A673 (cell line): ENCODE data around the gene FADS3. TPM values are rescaled to one million over a fixed set of nuclear protein-coding genes. Genes with fewer than 3 reads are reported as not detected.

Source experiments
- BruUV-seq: library from RNA; stranded (reverse); fragments of 400-500 nt; replicated peaks from 2 replicates; lab custom pipeline; 2021; lab: Mats Ljungman, UMichigan
- CTCF ChIA-PET: fragments of 300-600 bp; sonication (Branson Sonifier 250); formaldehyde crosslinking; loops from one replicate; lab custom pipeline; 2022; ENCODE audit warnings: antibody characterized with exemption; lab: Charles Lee
- POLR2A ChIA-PET: fragments of 300-600 bp; sonication (Branson Sonifier 250); formaldehyde crosslinking; loops from one replicate; lab custom pipeline; 2022; ENCODE audit warnings: antibody characterized with exemption; ENCODE audit not compliant: low non-redundant PET; lab: Charles Lee
- DNase-seq: peaks from one replicate; pipeline ENCODE4 v3.0.0-alpha.2; 2015; ENCODE audit warnings: low spot score
- H3K27ac ChIP-seq: fragments of 200-600 bp; sonication (generic); 2 replicates; pipeline ENCODE4 v1.5.1; 2016; ENCODE audit warnings: mixed run types, low read depth, mild to moderate bottlenecking, mixed read lengths, antibody characterized with exemption, low read length; ENCODE audit not compliant: poor library complexity, severe bottlenecking
- H3K27me3 ChIP-seq: fragments of 200-600 bp; sonication (generic); replicated peaks from 2 replicates; pipeline ENCODE4 v1.6.1; 2017; ENCODE audit warnings: mixed run types, low read depth, mild to moderate bottlenecking, mixed read lengths, antibody characterized with exemption, low read length; ENCODE audit not compliant: insufficient read depth, poor library complexity
- H3K36me3 ChIP-seq: fragments of 200-600 bp; sonication (generic); 2 replicates; pipeline ENCODE4 v1.6.1; 2016; ENCODE audit warnings: mixed run types, mild to moderate bottlenecking, mixed read lengths, antibody characterized with exemption, low read length; ENCODE audit not compliant: insufficient read depth, poor library complexity, severe bottlenecking
- H3K4me1 ChIP-seq: fragments of 200-600 bp; sonication (generic); 2 replicates; pipeline ENCODE4 v1.6.1; 2017; ENCODE audit warnings: mixed run types, mild to moderate bottlenecking, mixed read lengths, antibody characterized with exemption, low read length; ENCODE audit not compliant: insufficient read depth, poor library complexity, severe bottlenecking
- H3K4me3 ChIP-seq: fragments of 200-600 bp; sonication (generic); 2 replicates; pipeline ENCODE4 v1.5.1; 2016; ENCODE audit warnings: low read depth, mixed run types, mild to moderate bottlenecking, mixed read lengths, low read length; ENCODE audit not compliant: poor library complexity, severe bottlenecking
- H3K9me3 ChIP-seq: fragments of 200-600 bp; sonication (generic); 2 replicates; pipeline ENCODE4 v1.6.1; 2016; ENCODE audit warnings: mixed run types, low read depth, mild to moderate bottlenecking, mixed read lengths, antibody characterized with exemption, low read length; ENCODE audit not compliant: poor library complexity, severe bottlenecking
- CTCF ChIP-seq: fragments of 300-800, 200-600 bp; sonication (generic); conservative IDR thresholded peaks from 2 replicates; pipeline ENCODE4 v1.5.1; 2017; ENCODE audit warnings: low read depth, mild to moderate bottlenecking, antibody characterized with exemption, low read length, moderate library complexity, mixed read lengths
- EZH2 ChIP-seq: fragments of 200-600 bp; sonication (generic); IDR thresholded peaks from 2 replicates; pipeline ENCODE4 v1.6.1; 2017; ENCODE audit warnings: borderline replicate concordance, low read depth, mild to moderate bottlenecking, mixed read lengths, antibody characterized with exemption, low read length; ENCODE audit not compliant: poor library complexity, severe bottlenecking
- intact Hi-C: fragments of 100-400 bp; cut with micrococcal nuclease; formaldehyde crosslinking; loops from one replicate; pipeline ENCODE4 v1.10.0; 2022; ENCODE audit not compliant: unreplicated experiment
- total RNA-seq: library from RNA; stranded (reverse); gene quantifications from 2 replicates; pipeline ENCODE4 v1.2.3, GENCODE V29; 2021

The FADS3 gene
- total RNA-seq, 1 experiment from 2014 or later, result 23.3 TPM

- ChIA-PET POLR2A (no interaction called here), CTCF (no interaction called here)
- DNase-seq, result no peak
- BruUV-seq, result no TSS peak
- TF ChIP-seq EZH2 (no peak), CTCF (no peak)
- H3K27me3 ChIP-seq, result no peaks in the 10 kb centered on the region
- peaks cover 4% of the 10 kb centered on the region for H3K36me3 ChIP-seq
- no peak overlapping the region for H3K27ac ChIP-seq
- H3K4me1 ChIP-seq, result no peaks in the 10 kb centered on the region
- intact Hi-C loops, result no loop called here
- no peak overlapping the region for H3K4me3 ChIP-seq
- no peaks in the 10 kb centered on the region for H3K9me3 ChIP-seq
Measured at GRCh38 chr11:61911128-61911700, 19.9 kb upstream of the FADS3 start.

GRCh38 chr11:61910187-61911127 is 19.1 kb upstream of the FADS3 start:
- BruUV-seq, result no TSS peak
- Histone ChIP-seq H3K4me3 (no peak overlapping the region), H3K4me1 (no peaks in the 10 kb centered on the region), H3K27ac (no peak overlapping the region), H3K27me3 (no peaks in the 10 kb centered on the region), H3K36me3 (peaks cover 5% of the 10 kb centered on the region), H3K9me3 (no peaks in the 10 kb centered on the region)
- TF ChIP-seq CTCF (no peak), EZH2 (no peak)
- intact Hi-C loops, result no loop called here
- no peak for DNase-seq
- ChIA-PET POLR2A (no interaction called here), CTCF (no interaction called here)

GRCh38 chr11:61908730-61909316 is 17.5 kb upstream of the FADS3 start:
- Histone ChIP-seq H3K4me3 (no peak overlapping the region), H3K9me3 (no peaks in the 10 kb centered on the region), H3K27me3 (no peaks in the 10 kb centered on the region), H3K36me3 (peaks cover 5% of the 10 kb centered on the region), H3K4me1 (no peaks in the 10 kb centered on the region), H3K27ac (no peak overlapping the region)
- BruUV-seq, result no TSS peak
- CTCF ChIA-PET, result interaction anchor here (1.9 kb wide), 1 partner anchor 10 kb away, joined by 8 read pairs; no protein-coding TSS in a partner anchor
- POLR2A ChIA-PET, result no interaction called here
- DNase-seq, result no peak
- intact Hi-C loops, result no loop called here
- TF ChIP-seq CTCF (no peak), EZH2 (no peak)
